Body of pancreas (tissue), 4 donors: ENCODE results near the gene RPTOR. TPM values are rescaled to one million over a fixed set of nuclear protein-coding genes. Genes with fewer than 3 reads are reported as not detected.

Experiments
- ATAC-seq: fragments of 150-250 bp; one replicate; pipeline ENCODE4 v1.9.1; 2016
- DNase-seq, 4 donors: peaks; one replicate each; pipeline ENCODE4 v3.0.0-alpha.2; 2019
- H3K27ac ChIP-seq, 4 donors: fragments of 200-600 bp; sonication (generic); 1 replicate in 3 of 4; 2 replicates in 1 of 4; pipeline versions ENCODE4 v1.5.1 to v1.6.1; 2016 to 2019; ENCODE audit warnings: mild to moderate bottlenecking in 1 of 4, mixed read lengths in 1 of 4, moderate library complexity in 1 of 4
- H3K27me3 ChIP-seq, 2 donors: fragments of 200-600 bp; sonication (generic); one replicate each; pipeline ENCODE4 v1.6.0; 2016; ENCODE audit warnings: mild to moderate bottlenecking in 1 of 2
- H3K36me3 ChIP-seq, 2 donors: fragments of 200-600 bp; sonication (generic); replicated peaks in 1 of 2; 2 replicates each; pipeline ENCODE4 v1.5.1; 2016; ENCODE audit warnings: low read depth in 2 of 2; ENCODE audit not compliant: insufficient read depth in 1 of 2
- H3K4me1 ChIP-seq: fragments of 200-600 bp; sonication (generic); one replicate; pipeline ENCODE4 v1.6.0; 2016
- H3K4me3 ChIP-seq, 2 donors: fragments of 200-600 bp; sonication (generic); 1 replicate in 1 of 2; 2 replicates in 1 of 2; pipeline ENCODE4 v1.5.1; 2016 to 2019
- H3K9me3 ChIP-seq, 3 donors: fragments of 200-600 bp; sonication (generic); 1 replicate in 2 of 3; 2 replicates in 1 of 3; pipeline ENCODE4 v1.5.1; 2016
- POLR2A ChIP-seq, 3 donors: fragments of 450-650 bp; IDR thresholded peaks; one replicate each; pipeline ENCODE4 v1.6.1; 2016; ENCODE audit warnings: antibody characterized with exemption in 3 of 3, mild to moderate bottlenecking in 2 of 3
- WGBS, 2 donors: methylation state at CpG; one replicate each; pipeline ENCODE4 v1.1.5; 2017; 5-methylcytosine and 5-hydroxymethylcytosine counted together
- intact Hi-C: fragments of 100-400 bp; cut with DNase I; formaldehyde crosslinking; loops from one replicate; pipeline ENCODE4 v1.15.1; 2023
- total RNA-seq, 2 donors: library from RNA; depleted of rRNA; stranded (reverse); fragments of >200 nt; gene quantifications; one replicate each; pipeline ENCODE4 v1.1.0, GENCODE V29; 2016
- TF ChIP-seq, protein P1 (sequence below), 7 experiments: fragments of 450-650 bp in 4 of 7; fragments of 200-600 bp in 3 of 7; sonication (generic) in 3 of 7; IDR thresholded peaks; one replicate each; pipeline ENCODE4 v1.5.1; 2016 to 2019; ENCODE audit warnings: antibody characterized with exemption in 7 of 7

Gene RPTOR
- total RNA-seq, 2 donors from 2014 or later = 22.3 to 34.3 TPM

DNA sequence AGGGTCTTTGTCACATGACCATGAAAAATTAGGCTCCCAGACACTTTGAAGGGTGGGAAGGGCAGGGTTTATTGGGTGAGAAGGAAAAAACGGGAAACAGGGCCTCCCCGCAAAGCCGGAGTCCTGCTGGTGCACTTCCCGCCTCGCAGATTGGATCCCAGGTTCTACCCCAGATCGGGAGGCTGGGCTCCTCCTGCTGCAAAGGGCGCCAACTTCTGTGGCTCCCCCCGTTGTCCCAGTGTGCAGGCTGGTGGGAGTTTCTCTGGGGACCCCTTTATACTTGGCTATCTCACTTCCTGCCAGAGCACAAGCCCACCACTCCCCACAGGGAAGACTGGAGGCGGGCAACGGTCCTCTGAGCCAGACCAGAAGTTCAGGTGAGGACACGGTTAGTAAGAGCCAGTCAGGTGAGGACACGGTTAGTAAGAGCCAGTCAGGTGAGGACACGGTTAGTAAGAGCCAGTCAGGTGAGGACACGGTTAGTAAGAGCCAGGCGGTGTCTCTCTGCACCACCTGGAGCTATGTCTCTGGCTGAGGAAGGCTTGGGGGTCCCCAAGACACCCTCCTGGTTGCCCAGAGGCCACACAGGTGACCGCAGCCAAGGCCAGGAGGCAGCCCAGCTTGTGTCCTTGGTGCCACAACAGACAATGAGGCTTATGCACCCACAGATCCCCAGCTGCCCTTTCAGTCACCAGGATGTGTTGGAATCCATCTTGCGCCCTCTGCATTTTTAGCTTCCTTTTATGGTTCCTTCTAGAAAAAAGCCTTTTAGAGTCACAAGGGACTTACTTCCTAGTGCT is 398.9 kb downstream of the RPTOR start:
- WGBS, 2 donors = 92 to 94% methylated on average over 13 to 17 of the region's 17 CpGs
- Histone ChIP-seq H3K27ac (no peak overlapping the region), H3K9me3 (no peaks in the 10 kb centered on the region), H3K36me3 (peaks cover 0 to 8% of the 10 kb centered on the region in 2 donors), H3K4me3 (no peak overlapping the region), H3K27me3 (no peaks in the 10 kb centered on the region), H3K4me1 (no peaks in the 10 kb centered on the region)
- TF ChIP-seq, protein P1, sequence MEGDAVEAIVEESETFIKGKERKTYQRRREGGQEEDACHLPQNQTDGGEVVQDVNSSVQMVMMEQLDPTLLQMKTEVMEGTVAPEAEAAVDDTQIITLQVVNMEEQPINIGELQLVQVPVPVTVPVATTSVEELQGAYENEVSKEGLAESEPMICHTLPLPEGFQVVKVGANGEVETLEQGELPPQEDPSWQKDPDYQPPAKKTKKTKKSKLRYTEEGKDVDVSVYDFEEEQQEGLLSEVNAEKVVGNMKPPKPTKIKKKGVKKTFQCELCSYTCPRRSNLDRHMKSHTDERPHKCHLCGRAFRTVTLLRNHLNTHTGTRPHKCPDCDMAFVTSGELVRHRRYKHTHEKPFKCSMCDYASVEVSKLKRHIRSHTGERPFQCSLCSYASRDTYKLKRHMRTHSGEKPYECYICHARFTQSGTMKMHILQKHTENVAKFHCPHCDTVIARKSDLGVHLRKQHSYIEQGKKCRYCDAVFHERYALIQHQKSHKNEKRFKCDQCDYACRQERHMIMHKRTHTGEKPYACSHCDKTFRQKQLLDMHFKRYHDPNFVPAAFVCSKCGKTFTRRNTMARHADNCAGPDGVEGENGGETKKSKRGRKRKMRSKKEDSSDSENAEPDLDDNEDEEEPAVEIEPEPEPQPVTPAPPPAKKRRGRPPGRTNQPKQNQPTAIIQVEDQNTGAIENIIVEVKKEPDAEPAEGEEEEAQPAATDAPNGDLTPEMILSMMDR (IDR thresholded peaks at IDR 0.05) = no peak
- TF ChIP-seq POLR2A (IDR thresholded peaks at IDR 0.05) = no peak
- DNase-seq (peak in 1 of 4 donors; percentile 2), ATAC-seq (no peak)
- intact Hi-C loops = no loop called here

- 90 to 93% methylated on average over 9 of the region's 9 CpGs for WGBS, 2 donors
- peak in 1 of 4 donors; percentile 4 for DNase-seq
- Histone ChIP-seq H3K36me3 (peaks cover 0 to 8% of the 10 kb centered on the region in 2 donors), H3K27me3 (no peaks in the 10 kb centered on the region), H3K9me3 (no peaks in the 10 kb centered on the region), H3K27ac (no peak overlapping the region), H3K4me1 (no peaks in the 10 kb centered on the region), H3K4me3 (no peak overlapping the region)
- intact Hi-C loops = no loop called here
- TF ChIP-seq, protein P1 (IDR thresholded peaks at IDR 0.05) = no peak
- TF ChIP-seq POLR2A (IDR thresholded peaks at IDR 0.05) = no peak
- ATAC-seq = no peak
Observed at GRCh38 chr17:80944326-80944725, 399.7 kb downstream of the RPTOR start.

DNA sequence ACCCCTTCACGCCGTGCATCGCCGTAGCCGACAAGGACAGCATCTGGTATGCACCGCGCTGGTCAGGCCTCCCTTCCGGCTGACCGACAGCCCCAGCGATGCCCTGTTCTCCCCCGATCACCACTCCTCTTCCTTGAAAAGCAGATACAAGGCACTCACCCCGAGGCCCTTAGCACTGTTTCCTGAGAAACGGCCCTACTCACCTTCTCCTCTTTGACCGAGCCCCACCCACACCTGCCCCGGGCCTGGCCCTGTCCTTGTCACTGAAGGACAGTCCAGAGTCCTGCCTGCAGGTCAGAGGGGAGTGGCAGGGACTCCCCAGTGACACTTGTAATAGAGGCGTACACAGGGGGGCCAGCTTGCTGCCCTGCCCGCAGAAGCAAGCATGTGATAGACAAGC is 401.1 kb downstream of the RPTOR start:
- Histone ChIP-seq H3K27me3 (no peaks in the 10 kb centered on the region), H3K27ac (no peak overlapping the region), H3K9me3 (no peaks in the 10 kb centered on the region), H3K4me3 (no peak overlapping the region), H3K4me1 (no peaks in the 10 kb centered on the region), H3K36me3 (peaks cover 0 to 8% of the 10 kb centered on the region in 2 donors)
- intact Hi-C loops = no loop called here
- WGBS, 2 donors = 94 to 97% methylated on average over 17 of the region's 17 CpGs
- TF ChIP-seq POLR2A (IDR thresholded peaks at IDR 0.05) = no peak
- TF ChIP-seq, protein P1 (IDR thresholded peaks at IDR 0.05) = no peak
- peak in 1 of 4 donors; percentile 5 for DNase-seq
- no peak for ATAC-seq

GRCh38 chr17:80946449-80946848 is 401.8 kb downstream of the RPTOR start:
- no peak overlapping the region for H3K4me3 ChIP-seq
- H3K27ac ChIP-seq = no peak overlapping the region
- 95 to 99% methylated on average over 8 of the region's 8 CpGs for WGBS, 2 donors
- TF ChIP-seq POLR2A (IDR thresholded peaks at IDR 0.05) = no peak
- TF ChIP-seq, protein P1 (IDR thresholded peaks at IDR 0.05) = no peak
- peaks cover 0 to 8% of the 10 kb centered on the region in 2 donors for H3K36me3 ChIP-seq
- H3K27me3 ChIP-seq = no peaks in the 10 kb centered on the region
- H3K9me3 ChIP-seq = no peaks in the 10 kb centered on the region
- DNase-seq (peak in 1 of 4 donors; percentile 1), ATAC-seq (no peak)
- intact Hi-C loops = no loop called here
- H3K4me1 ChIP-seq = no peaks in the 10 kb centered on the region
